Colonic mucosa (tissue), 4 donors: ENCODE results near the gene HRH3. TPM values are rescaled to one million over a fixed set of nuclear protein-coding genes. Genes with fewer than 3 reads are reported as not detected.

ENCODE experiments used
- DNase-seq: peaks from one replicate; pipeline ENCODE4 v3.0.0-alpha.2; 2020
- H3K27ac ChIP-seq: fragments of 200-600 bp; one replicate; pipeline ENCODE4 v1.8.0; 2021
- H3K27me3 ChIP-seq: fragments of 200-600 bp; one replicate; pipeline ENCODE4 v1.8.0; 2021
- H3K36me3 ChIP-seq: fragments of 200-600 bp; one replicate; pipeline ENCODE4 v1.8.0; 2021
- H3K4me1 ChIP-seq: fragments of 200-600 bp; one replicate; pipeline ENCODE4 v1.8.0; 2021; ENCODE audit warnings: mild to moderate bottlenecking
- H3K4me3 ChIP-seq: fragments of 200-600 bp; one replicate; pipeline ENCODE4 v1.8.0; 2021
- H3K9ac ChIP-seq, 2 donors: one replicate each; pipeline ENCODE4 v1.7.0; 2013; ENCODE audit warnings: control low read depth in 2 of 2, low read depth in 2 of 2, low read length in 2 of 2
- H3K9me3 ChIP-seq: fragments of 200-600 bp; one replicate; pipeline ENCODE4 v1.8.0; 2021
- CTCF ChIP-seq: fragments of 200-600 bp; IDR thresholded peaks from one replicate; pipeline ENCODE4 v1.8.0; 2022; ENCODE audit warnings: antibody characterized with exemption, mild to moderate bottlenecking
- intact Hi-C: fragments of 100-400 bp; cut with DNase I; formaldehyde crosslinking; loops from one replicate; pipeline ENCODE4 v1.14.1; 2022
- total RNA-seq, 2 donors: library from RNA; stranded (reverse); fragmentation: NEBNext Ultra II Directional in 1 of 2; extraction: Animal tissue kit (Norgen Biotek cat#: 25700) in 1 of 2; gene quantifications; one replicate each; pipeline ENCODE4 v1.2.1, GENCODE V29; 2021
- donor health status: healthy.
- donor health status: DM: no; HTN: no; CAD: no.
- donor health status: DM: no; HTN: no; CAD: no.

Gene HRH3
- total RNA-seq, 2 donors from 2014 or later: not detected

GRCh38 chr20:62248890-62249560 lies 28.9 kb upstream of the HRH3 start:
- H3K4me3 ChIP-seq: no peak overlapping the region
- no peaks in the 10 kb centered on the region for H3K4me1 ChIP-seq
- DNase-seq: no peak
- no peaks in the 10 kb centered on the region for H3K27me3 ChIP-seq
- no peak overlapping the region for H3K27ac ChIP-seq
- H3K9ac ChIP-seq: no peak overlapping the region
- no peaks in the 10 kb centered on the region for H3K9me3 ChIP-seq
- intact Hi-C loops: no loop called here
- no peaks in the 10 kb centered on the region for H3K36me3 ChIP-seq
- TF ChIP-seq CTCF: no peak

- no peaks in the 10 kb centered on the region for H3K36me3 ChIP-seq
- H3K27me3 ChIP-seq: no peaks in the 10 kb centered on the region
- H3K27ac ChIP-seq: no peak overlapping the region
- no peaks in the 10 kb centered on the region for H3K9me3 ChIP-seq
- no peak overlapping the region for H3K9ac ChIP-seq
- peaks cover 5% of the 10 kb centered on the region for H3K4me1 ChIP-seq
- intact Hi-C loops: no loop called here
- H3K4me3 ChIP-seq: no peak overlapping the region
- TF ChIP-seq CTCF: no peak
- DNase-seq: no peak
These were observed 27.0 kb upstream of the HRH3 start for GRCh38 chr20:62246872-62247652.

GRCh38 chr20:62246431-62246830 lies 26.4 kb upstream of the HRH3 start:
- Histone ChIP-seq H3K27me3 (no peaks in the 10 kb centered on the region), H3K4me1 (peaks cover 7% of the 10 kb centered on the region), H3K9ac (no peak overlapping the region), H3K9me3 (no peaks in the 10 kb centered on the region), H3K36me3 (no peaks in the 10 kb centered on the region), H3K4me3 (no peak overlapping the region), H3K27ac (no peak overlapping the region)
- intact Hi-C loops: no loop called here
- TF ChIP-seq CTCF: no peak
- no peak for DNase-seq

DNA sequence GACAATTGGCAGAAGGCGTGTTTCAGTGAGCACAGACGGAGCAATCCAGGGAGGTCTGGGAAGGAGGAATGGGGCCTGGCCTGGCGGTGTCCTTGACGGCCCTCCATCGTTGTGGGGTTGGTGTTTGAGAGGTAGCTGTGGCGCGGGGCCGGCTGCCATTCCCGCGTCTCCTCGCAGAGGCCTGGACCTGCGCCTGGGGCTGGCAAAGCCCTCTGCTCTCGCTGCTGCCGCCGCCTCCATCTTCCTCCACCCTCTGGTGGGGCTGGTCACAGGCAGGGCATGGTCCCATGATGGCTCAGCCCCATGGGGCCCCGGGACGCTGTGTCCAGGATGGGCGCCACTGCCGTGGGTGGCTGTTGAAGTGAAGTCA lies 25.8 kb upstream of the HRH3 start:
- no peak for TF ChIP-seq CTCF
- no peak for DNase-seq
- Histone ChIP-seq H3K9ac (no peak overlapping the region), H3K4me3 (no peak overlapping the region), H3K4me1 (peaks cover 13% of the 10 kb centered on the region), H3K27me3 (no peaks in the 10 kb centered on the region), H3K36me3 (no peaks in the 10 kb centered on the region), H3K9me3 (no peaks in the 10 kb centered on the region), H3K27ac (no peak overlapping the region)
- intact Hi-C loops: no loop called here

- Histone ChIP-seq H3K9me3 (no peaks in the 10 kb centered on the region), H3K27me3 (no peaks in the 10 kb centered on the region), H3K9ac (no peak overlapping the region), H3K27ac (no peak overlapping the region), H3K4me1 (peaks cover 18% of the 10 kb centered on the region), H3K36me3 (no peaks in the 10 kb centered on the region), H3K4me3 (no peak overlapping the region)
- no peak for DNase-seq
- intact Hi-C loops: no loop called here
- TF ChIP-seq CTCF: no peak
These were observed 24.6 kb upstream of the HRH3 start for GRCh38 chr20:62244644-62245108.
